ENCODE results near the gene PGAP2. TPM values are rescaled to one million over a fixed set of nuclear protein-coding genes. Genes with fewer than 3 reads are reported as not detected.

PGAP2 gene
- total RNA-seq, 1 experiment from 2014 or later: 53.6 TPM

Other genes starting within 250 kb of the PGAP2 start
- 0.97 and 1.1 TPM in 2 replicates for gene ART5, start 166.6 kb upstream of the PGAP2 start, total RNA-seq (2022)
- not detected in 2 replicates for gene ART1, start 163.4 kb upstream of the PGAP2 start, total RNA-seq (2022)
- gene CHRNA10, start 137.2 kb upstream of the PGAP2 start, total RNA-seq (2022): 3.6 and 3.9 TPM in 2 replicates
- 146 and 150 TPM in 2 replicates for gene NUP98, start 11.0 kb upstream of the PGAP2 start, total RNA-seq (2022)
- gene RHOG, start 32.4 kb downstream of the PGAP2 start, total RNA-seq (2022): 36.9 and 40.5 TPM in 2 replicates
- 54.2 and 55.1 TPM in 2 replicates for gene STIM1, start 47.1 kb downstream of the PGAP2 start, total RNA-seq (2022)